HG02884 (cell line): ENCODE data around the gene TMCC1.
"Not testable (repeated sequence)": the region's sequence is repeated elsewhere in the genome, so short reads cannot be mapped to it uniquely, and the experiment has no call there.

ENCODE experiments used
- ATAC-seq: cut with Tn5 transposase; IDR thresholded peaks from one replicate; pipeline ENCODE4 v1.9.1; 2021; ENCODE audit warnings: mild to moderate bottlenecking, moderate library complexity; ENCODE audit not compliant: unreplicated experiment

Gene TMCC1

DNA sequence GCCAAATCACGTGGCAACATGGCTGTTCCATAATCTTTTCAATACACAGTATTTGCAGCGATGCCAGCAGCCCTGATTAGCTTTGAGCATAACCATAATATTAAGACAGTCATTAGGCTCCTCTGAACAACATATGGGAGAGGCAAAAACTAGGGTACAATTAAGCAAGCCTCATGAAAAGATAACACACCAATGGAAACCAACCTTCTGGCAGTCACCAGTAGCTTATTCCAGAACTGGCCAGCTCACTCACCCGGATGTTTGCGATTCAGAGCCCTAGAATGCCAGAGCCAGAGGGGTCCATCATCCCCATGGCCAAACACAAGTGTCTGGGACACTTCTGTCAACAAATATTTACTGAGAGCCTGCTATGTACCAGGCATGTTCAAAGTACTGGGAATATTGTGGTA, 238.2 kb downstream of the TMCC1 start:
- no peak for ATAC-seq

GRCh38 chr3:129654131-129654530, 239.4 kb downstream of the TMCC1 start:
- no peak for ATAC-seq

DNA sequence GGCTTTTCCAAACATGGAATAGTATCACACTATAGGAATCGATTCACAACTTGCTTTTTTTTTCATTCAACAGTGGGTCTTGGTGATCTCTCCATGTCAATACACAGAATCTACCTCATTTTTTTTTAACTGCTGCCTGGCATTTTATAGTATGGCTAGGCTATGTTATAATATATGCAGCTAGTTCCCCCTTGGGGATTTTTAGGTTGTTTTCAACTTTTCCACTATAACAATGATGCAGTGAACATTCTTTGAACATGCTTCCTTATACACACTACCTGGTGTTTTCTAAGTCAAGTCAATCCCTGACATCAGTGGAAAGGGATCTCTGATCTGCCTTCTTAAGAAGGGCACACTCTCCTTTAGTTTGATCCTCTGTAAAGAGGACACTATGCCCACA, 240.5 kb downstream of the TMCC1 start:
- no peak for ATAC-seq

DNA sequence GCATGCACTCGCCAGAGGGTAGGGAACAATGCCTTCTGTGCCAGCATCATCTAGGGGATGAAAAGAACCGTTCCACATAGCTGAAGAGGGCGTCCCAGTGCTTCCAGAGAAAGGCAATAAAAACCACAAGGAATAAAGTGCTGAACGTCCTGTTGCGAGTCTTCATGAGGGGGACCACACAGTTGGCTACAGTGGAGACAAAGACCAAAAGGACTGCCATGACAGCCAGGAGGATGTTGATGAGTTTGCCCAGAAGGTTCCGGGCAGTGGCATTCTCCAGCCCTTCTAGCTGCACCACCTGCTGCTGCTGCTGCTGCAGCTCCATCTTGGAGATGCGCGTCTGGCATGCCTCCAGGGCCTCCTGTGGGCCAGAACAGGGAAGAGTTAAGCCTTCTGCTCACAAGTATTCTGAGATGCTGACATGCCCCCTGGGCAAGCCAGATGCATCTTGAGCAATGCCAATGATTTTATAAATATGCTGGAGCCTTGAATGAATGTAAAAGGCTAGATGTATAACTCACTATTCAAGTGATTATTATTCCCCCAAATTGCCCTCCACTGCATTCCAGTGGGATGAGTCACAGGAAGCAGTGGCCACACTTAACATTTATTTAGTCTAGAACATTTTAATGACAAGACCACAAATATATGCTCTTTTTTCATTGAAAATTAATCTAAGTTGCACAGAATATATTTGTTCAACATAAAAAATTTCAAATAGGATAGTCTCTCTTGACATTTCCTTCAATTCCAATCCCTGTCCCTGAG, 241.9 kb downstream of the TMCC1 start:
- ATAC-seq = no peak

DNA sequence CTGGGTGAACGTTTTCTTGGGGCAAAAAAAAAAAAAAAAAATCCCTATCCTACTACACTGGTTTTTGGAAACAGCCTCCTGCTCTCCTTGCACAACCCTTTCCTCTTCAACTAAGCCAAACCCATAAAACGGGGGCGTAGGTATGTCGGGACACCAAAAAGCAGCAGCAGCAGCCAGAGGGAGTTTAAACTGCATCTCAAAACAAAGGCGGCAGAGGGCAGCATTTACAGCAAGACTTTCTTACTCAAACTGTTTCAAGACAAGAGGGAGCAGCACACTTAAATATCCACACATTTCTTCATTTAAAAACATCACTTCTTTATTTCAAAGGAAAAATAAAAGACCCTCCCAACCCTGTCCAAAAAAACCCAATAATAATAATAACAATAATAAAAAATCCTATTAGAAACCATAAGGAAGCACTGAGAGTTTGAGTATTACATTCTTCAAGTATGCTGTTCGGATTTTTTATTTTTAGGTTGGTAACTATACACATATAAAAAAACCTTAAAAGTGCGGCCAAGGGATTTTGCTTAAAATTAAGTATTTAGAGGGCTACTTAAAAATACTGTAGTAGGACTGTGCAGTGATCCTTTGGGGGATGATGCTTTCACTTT, 243.1 kb downstream of the TMCC1 start:
- ATAC-seq = no peak

DNA sequence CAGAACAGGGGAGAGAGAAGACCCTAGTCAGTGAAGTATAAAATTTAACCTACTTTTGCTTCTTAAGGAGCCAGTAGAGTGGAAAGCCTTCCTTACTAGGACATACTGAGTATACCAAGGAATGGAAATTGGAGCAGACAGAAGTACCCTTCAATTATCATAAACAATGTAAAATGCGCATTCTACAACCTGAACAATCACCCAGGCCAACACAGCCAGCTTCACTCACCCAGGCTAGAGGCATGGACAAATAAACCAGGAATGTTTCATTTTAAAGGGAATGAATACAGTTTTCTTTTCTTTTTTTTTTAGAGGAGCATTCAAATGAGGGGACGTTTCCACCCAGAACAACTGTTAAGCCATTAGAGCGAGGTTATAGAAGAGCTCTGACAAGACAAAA, 245.1 kb downstream of the TMCC1 start:
- ATAC-seq = no peak

GRCh38 chr3:129645286-129645685, 248.2 kb downstream of the TMCC1 start:
- no peak for ATAC-seq

DNA sequence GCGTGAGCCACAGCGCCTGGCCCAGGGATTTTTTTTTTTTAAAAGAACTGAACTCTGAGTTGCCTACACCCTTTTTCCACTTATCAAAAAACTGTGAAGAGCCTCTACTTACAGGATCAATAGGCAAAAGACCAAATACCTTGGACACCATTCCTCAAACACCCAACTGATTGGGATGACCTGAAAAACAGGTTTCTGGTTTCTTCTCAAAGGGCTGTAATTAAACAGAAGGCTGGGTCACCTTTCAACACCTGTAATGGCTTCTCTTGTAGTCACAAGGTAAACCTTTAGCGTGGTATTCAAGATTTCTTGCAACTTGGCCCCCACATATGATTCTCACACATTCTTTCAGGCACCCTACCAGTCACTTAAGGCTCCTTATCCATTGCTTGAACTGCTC, 248.7 kb downstream of the TMCC1 start:
- ATAC-seq = no peak

- ATAC-seq = not testable (repeated sequence)
These were observed 251.8 kb downstream of the TMCC1 start for GRCh38 chr3:129641567-129642260.

DNA sequence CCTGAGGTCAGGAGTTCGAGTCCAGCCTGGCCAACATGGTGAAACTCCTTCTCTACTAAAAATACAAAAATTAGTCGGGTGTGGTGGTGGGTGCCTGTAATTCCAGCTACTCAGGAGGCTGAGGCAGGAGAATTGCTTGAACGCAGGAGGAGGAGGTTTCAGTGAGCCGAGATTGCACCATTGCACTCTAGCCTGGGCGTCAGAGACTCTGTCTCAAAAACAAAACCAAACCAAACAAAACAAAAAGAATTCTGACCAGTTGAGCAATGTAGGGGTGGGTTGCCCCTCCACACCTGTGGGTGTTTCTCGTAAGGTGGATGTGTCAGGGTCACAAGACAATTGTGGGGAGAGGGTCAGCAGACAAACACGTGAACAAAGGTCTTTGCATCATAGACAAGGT, 252.5 kb downstream of the TMCC1 start:
- ATAC-seq = not testable (repeated sequence)

DNA sequence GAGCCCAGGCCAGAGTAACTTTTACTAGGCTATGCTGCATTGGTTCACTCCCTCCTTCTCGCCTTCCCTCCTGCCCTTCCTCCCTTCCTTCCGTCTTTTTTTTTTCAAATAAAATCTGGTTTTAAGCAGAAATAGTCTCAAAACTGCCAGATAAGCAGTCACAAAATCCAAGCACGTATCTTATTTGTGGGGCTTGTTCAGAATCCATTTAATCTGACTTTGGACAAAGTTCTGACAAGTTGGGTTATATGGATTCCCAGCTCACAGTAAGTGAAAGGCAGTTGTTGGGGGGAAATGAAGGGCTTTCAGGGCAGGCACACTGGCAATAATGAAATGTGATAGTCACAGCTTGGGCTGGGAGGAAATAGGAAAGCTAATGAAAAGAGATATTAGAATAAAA, 255.0 kb downstream of the TMCC1 start:
- no peak for ATAC-seq

DNA sequence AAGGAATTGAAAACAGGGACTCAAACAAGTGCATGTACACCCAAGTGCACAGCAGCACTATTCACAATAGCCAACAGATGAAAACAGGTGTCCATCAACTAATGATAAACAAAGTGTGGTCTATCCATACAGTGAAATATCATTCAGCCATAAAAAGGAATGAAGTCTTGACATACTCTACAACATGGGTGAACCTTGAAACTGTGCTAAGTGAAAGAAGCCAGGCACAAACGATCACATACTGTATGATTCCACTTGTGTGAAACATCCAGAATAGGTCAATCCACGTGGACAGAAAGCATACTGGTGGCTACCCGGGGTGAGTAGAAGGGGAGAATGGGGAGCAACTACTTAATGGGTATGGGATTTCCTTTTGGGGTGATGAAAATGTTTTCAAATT, 257.4 kb downstream of the TMCC1 start:
- ATAC-seq = no peak

- ATAC-seq = no peak
These were observed 257.9 kb downstream of the TMCC1 start for GRCh38 chr3:129635656-129636055.

DNA sequence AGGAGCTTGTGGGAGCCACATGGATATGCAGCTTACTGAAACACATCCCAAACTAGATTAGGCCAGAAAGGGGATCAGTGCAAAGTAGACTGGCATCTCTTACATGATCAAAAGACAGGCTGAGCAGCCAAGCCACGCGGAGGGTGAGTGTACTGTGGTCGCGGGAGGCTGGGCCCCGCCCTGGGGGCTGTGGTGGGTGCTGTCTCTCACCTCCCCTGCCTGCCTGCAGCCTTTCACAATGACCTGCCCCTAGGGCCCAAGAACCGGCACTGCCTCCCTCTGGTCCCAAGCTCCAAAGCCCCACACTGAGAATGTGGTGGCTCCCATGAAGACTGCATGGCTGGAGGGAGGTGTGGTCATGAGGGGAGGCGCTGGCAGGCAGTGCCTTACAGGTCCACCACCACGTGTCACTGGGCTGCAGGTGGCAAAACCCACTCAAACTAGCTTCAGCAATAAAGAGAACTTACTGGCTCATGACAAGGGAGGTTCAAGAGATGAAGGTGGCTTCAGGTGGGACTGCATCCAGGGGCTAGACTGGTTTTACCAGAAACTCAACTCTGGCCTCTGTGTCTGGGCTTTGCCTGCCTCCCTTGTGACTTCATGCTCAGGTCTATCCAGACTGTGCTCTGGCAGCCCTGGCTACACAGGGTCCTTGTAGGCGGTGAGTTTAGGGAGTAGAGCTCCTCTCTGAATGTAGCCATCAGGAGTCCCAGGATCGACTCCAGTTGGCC, 259.6 kb downstream of the TMCC1 start:
- no peak for ATAC-seq

- no peak for ATAC-seq
These were observed 260.5 kb downstream of the TMCC1 start for GRCh38 chr3:129632977-129633376.

DNA sequence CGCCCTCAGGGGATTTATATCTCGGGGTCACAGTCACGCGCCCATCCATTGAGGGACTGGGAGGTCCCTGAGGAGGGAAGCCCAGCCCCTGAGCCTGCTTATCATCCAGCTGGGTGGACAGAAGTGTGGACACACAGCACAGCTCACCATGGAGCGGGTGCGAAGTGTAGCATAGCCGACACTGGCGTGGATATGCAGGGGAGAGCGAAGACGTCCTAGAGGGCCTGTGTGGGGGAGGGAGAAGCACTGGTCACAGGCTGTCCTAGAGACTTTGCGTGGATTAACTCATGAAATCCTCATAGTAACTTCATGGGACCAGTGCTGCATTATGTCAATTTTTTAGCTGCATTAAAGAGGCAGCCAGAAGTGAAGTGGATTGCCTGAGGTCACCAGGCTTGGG, 261.0 kb downstream of the TMCC1 start:
- no peak for ATAC-seq

- ATAC-seq = no peak
These were observed 261.5 kb downstream of the TMCC1 start for GRCh38 chr3:129632056-129632455.

DNA sequence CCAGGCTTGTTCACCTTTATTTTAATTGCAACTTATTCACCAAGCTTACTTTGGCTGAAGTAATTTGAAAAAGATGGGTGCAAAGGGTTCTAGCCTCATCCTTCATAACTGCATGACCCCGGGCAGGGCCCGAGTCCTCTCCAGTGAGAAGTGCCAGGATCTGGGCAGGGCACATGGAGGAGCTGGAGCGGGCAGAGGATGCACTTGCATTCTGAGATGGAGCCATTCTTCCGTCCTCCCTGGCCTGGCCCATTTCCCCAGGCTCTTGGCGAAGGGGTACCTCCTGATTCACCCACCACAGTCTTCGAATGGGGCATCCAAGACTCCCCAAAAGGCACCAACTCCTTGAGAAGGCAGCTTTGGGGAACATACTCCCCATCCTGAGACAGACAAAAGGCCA, 264.5 kb downstream of the TMCC1 start:
- ATAC-seq = no peak

DNA sequence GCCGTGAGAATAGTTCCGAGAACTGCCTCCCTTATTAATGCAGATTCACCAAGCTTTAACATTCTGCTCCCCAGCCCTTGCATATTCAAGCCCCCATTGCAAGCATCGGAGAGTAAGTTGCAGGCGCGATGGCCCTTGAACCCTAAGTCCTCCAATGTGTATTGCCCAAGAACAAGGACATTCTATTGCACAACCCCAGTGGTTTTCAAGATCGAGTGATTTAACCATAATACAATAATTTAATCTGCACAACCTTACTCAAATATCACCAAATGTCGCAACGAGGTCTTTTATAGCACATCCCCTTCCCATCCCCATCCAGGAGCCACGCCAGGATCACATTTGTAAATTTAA, 265.4 kb downstream of the TMCC1 start:
- ATAC-seq = no peak

DNA sequence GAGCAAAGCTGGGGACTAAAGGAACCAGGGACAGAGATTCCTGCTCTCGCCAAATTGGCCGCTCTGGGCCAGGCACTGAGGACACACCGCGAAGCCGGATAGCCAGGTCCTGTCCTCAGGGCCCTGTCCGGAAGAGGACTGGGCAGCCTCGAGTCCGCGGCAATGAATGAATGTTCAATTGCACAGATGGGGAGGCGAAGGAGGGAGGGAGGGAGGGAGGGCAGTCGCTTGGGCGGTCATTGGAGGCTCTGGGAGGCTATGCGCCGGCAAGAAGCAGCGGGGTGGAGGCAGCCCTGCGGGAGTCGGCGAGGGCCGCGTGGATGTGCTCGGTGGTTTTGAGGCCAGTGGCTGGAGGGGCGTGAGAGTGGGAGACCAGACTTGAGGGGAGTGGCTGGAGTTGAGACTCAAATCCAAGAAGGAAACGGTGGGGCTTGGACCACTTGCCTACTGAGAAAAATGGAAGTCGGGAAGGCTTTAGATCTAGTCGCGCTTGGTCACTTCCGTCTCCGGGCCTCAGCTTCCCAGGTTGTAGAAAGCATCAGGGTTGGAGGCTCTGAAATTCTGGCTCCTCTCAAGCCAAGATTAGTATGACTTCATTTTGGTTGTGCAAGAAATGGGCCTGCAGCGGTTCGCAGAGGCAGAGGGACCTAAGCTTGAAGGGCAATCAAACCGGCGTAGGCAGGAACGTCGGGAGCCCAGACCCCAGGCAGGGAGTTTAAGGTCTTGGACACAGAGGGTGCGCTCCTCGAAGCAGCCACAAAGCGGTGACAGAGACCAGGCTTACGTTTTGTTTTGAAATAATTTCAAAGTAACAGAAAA, 266.0 kb downstream of the TMCC1 start:
- ATAC-seq = peak; percentile 39
